K562 (cell line): ENCODE data around the gene ILK. TPM values are rescaled to one million over a fixed set of nuclear protein-coding genes. Genes with fewer than 3 reads are reported as not detected.
A peak's percentile ranks its signal among the peaks of the same experiment; 100 is the strongest.

ENCODE experiments used
- HDAC6 ChIP-seq: IDR thresholded peaks from 2 replicates; pipeline ENCODE4 v1.6.1; 2012; ENCODE audit warnings: low read depth, mild to moderate bottlenecking, control low read depth, inconsistent platforms, low read length, moderate library complexity
- MEF2A ChIP-seq: IDR thresholded peaks from 2 replicates; pipeline ENCODE4 v1.6.1; 2011; ENCODE audit warnings: low read depth, mild to moderate bottlenecking, low read length, moderate library complexity; ENCODE audit not compliant: control insufficient read depth
- MYC ChIP-seq, 2 experiments: fragments of 250-450 bp in 1 of 2; sonication (Bioruptor Pico) in 1 of 2; IDR thresholded peaks; 2 replicates each; pipeline versions ENCODE4 v1.5.1 to v1.6.1; 2012 to 2021; ENCODE audit warnings: low read depth in 2 of 2, borderline replicate concordance in 1 of 2, improper control_type of control experiment in 1 of 2, low read length in 1 of 2, mild to moderate bottlenecking in 1 of 2, moderate library complexity in 1 of 2
- NR3C1 ChIP-seq: sonication (generic); formaldehyde crosslinking; IDR thresholded peaks from 2 replicates; pipeline ENCODE4 v1.8.1; 2022; ENCODE audit warnings: missing genetic modification reagents
- PML ChIP-seq: IDR thresholded peaks from 2 replicates; pipeline ENCODE4 v1.6.1; 2012; ENCODE audit warnings: low read length, inconsistent platforms
- RERE ChIP-seq: sonication (generic); formaldehyde crosslinking; IDR thresholded peaks from 2 replicates; pipeline ENCODE4 v1.8.0; 2023; ENCODE audit warnings: missing genetic modification reagents, mild to moderate bottlenecking, borderline replicate concordance
- ZNF512 ChIP-seq: IDR thresholded peaks from 2 replicates; pipeline ENCODE4 v1.6.1; 2016; ENCODE audit warnings: missing genetic modification characterization, missing compliant biosample characterization
- polyA plus RNA-seq, 8 experiments: library from polyadenylated mRNA; depleted of rRNA in 4 of 8; stranded (reverse) in 5 of 8; unstranded in 3 of 8; fragments of >200 nt; fragmentation: Nextera tagmentation in 2 of 8; fragmentation: Illumina TruSeq in 1 of 8; extraction: Ambion mirVana in 2 of 8; extraction: Trizol in 1 of 8; gene quantifications; 2 replicates each; pipeline versions ENCODE4 v1.2.1 to v1.2.3, GENCODE V29; 2011 to 2014; ENCODE audit warnings: inconsistent platforms in 1 of 8, missing spikeins in 1 of 8
- total RNA-seq, 7 experiments: library from RNA; depleted of rRNA in 6 of 7; stranded (reverse); fragments of >200 nt in 6 of 7; fragmentation: Illumina TruSeq in 2 of 7; extraction: Trizol in 2 of 7; gene quantifications; 2 replicates each; pipeline versions ENCODE4 v1.2.1 to v1.2.3, GENCODE V29; 2011 to 2021; ENCODE audit warnings: low replicate concordance in 1 of 7
- TF ChIP-seq, protein P1 (sequence below): fragments of 250-450 bp; sonication (Bioruptor Pico); IDR thresholded peaks from 2 replicates; pipeline ENCODE4 v1.9.0; 2021; ENCODE audit warnings: mild to moderate bottlenecking
- TF ChIP-seq, protein P2 (sequence below): fragments of 450-650 bp; IDR thresholded peaks from 2 replicates; pipeline ENCODE4 v1.6.1; 2016; ENCODE audit warnings: low read depth, mild to moderate bottlenecking, moderate library complexity

Gene ILK
- total and polyA plus RNA-seq, 9 of the 15 experiments (the other 6 are each of a cell fraction or from before 2014, with no cell fraction given), result 43.3 to 95.9 (median 58.9) TPM

GRCh38 chr11:6554828-6555706 is 48.5 kb upstream of the ILK start (continued):
- TF ChIP-seq ZNF512 (no peak), PML (peak; percentile 91), MEF2A (no peak), NR3C1 (CRISPR knock-in tag) (no peak), MYC (IDR thresholded peaks at IDR 0.05; ENCODE audit: low read depth, low read length) (peak; percentile 66; the same call in 1 of the 2 replicates), MYC (CRISPR knock-in tag; IDR thresholded peaks at IDR 0.05; ENCODE audit: borderline replicate concordance, low read depth) (no peak), HDAC6 (no peak), RERE (CRISPR knock-in tag) (no peak)
- TF ChIP-seq, protein P1, sequence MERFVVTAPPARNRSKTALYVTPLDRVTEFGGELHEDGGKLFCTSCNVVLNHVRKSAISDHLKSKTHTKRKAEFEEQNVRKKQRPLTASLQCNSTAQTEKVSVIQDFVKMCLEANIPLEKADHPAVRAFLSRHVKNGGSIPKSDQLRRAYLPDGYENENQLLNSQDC (CRISPR knock-in tag), result no peak
- TF ChIP-seq, protein P2, sequence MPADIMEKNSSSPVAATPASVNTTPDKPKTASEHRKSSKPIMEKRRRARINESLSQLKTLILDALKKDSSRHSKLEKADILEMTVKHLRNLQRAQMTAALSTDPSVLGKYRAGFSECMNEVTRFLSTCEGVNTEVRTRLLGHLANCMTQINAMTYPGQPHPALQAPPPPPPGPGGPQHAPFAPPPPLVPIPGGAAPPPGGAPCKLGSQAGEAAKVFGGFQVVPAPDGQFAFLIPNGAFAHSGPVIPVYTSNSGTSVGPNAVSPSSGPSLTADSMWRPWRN, result no peak
